H9 (cell line): ENCODE data around the gene TM9SF3. TPM values are rescaled to one million over a fixed set of nuclear protein-coding genes. Genes with fewer than 3 reads are reported as not detected.

Experiments used
- DNase-seq: peaks from one replicate; pipeline ENCODE4 v3.0.0-alpha.2; 2017
- H2AFZ ChIP-seq: one replicate; pipeline ENCODE4 v1.6.1; 2013; ENCODE audit warnings: mild to moderate bottlenecking, low read length, control low read depth, moderate library complexity
- H2AK5ac ChIP-seq: 2 replicates; pipeline ENCODE4 v1.6.1; 2013; ENCODE audit warnings: low read length, control low read depth, mixed read lengths; ENCODE audit not compliant: insufficient read length
- H2BK120ac ChIP-seq: one replicate; pipeline ENCODE4 v1.6.1; 2013; ENCODE audit warnings: low read depth, mild to moderate bottlenecking, low read length, control low read depth, inconsistent platforms; ENCODE audit not compliant: poor library complexity, severe bottlenecking
- H2BK12ac ChIP-seq: 2 replicates; pipeline ENCODE4 v1.6.1; 2013; ENCODE audit warnings: low read length, control low read depth, mixed read lengths, low read depth; ENCODE audit not compliant: insufficient read length
- H2BK15ac ChIP-seq: 2 replicates; pipeline ENCODE4 v1.6.1; 2013; ENCODE audit warnings: low read depth, low read length, control low read depth
- H2BK20ac ChIP-seq: one replicate; pipeline ENCODE4 v1.6.1; 2013; ENCODE audit warnings: low read depth, mild to moderate bottlenecking, low read length, control low read depth, inconsistent platforms; ENCODE audit not compliant: poor library complexity, severe bottlenecking
- H2BK5ac ChIP-seq: 2 replicates; pipeline ENCODE4 v1.6.1; 2013; ENCODE audit warnings: low read length, control low read depth, mixed read lengths; ENCODE audit not compliant: insufficient read length
- H3K14ac ChIP-seq: 2 replicates; pipeline ENCODE4 v1.6.1; 2013; ENCODE audit warnings: low read length, control low read depth; ENCODE audit not compliant: insufficient read depth
- H3K18ac ChIP-seq: 2 replicates; pipeline ENCODE4 v1.6.1; 2013; ENCODE audit warnings: low read depth, mild to moderate bottlenecking, mixed read lengths, low read length, control low read depth; ENCODE audit not compliant: insufficient read length
- H3K23ac ChIP-seq: 2 replicates; pipeline ENCODE4 v1.6.1; 2013; ENCODE audit warnings: low read length, control low read depth, mixed read lengths, low read depth; ENCODE audit not compliant: insufficient read length
- H3K23me2 ChIP-seq: 2 replicates; pipeline ENCODE4 v1.6.1; 2013; ENCODE audit warnings: low read depth, mild to moderate bottlenecking, mixed read lengths, low read length, control low read depth; ENCODE audit not compliant: insufficient read length, poor library complexity, severe bottlenecking
- H3K27ac ChIP-seq: 2 replicates; pipeline ENCODE4 v1.5.1; 2013; ENCODE audit warnings: low read length, control low read depth, mixed read lengths, low read depth; ENCODE audit not compliant: insufficient read length
- H3K27me3 ChIP-seq: 2 replicates; pipeline ENCODE4 v1.6.1; 2013; ENCODE audit warnings: low read length, control low read depth, inconsistent platforms; ENCODE audit not compliant: insufficient read depth
- H3K4ac ChIP-seq: 2 replicates; pipeline ENCODE4 v1.6.1; 2013; ENCODE audit warnings: low read depth, mild to moderate bottlenecking, control low read depth, inconsistent platforms, low read length, moderate library complexity
- H3K4me1 ChIP-seq: 2 replicates; pipeline ENCODE4 v1.6.1; 2013; ENCODE audit warnings: low read length, control low read depth, inconsistent platforms; ENCODE audit not compliant: insufficient read depth
- H3K4me2 ChIP-seq: 2 replicates; pipeline ENCODE4 v1.6.1; 2013; ENCODE audit warnings: low read length, control low read depth, mixed read lengths; ENCODE audit not compliant: insufficient read length, insufficient read depth
- H3K56ac ChIP-seq: 2 replicates; pipeline ENCODE4 v1.6.1; 2013; ENCODE audit warnings: low read depth, mild to moderate bottlenecking, mixed read lengths, low read length, control low read depth; ENCODE audit not compliant: insufficient read length
- H3K79me1 ChIP-seq: 2 replicates; pipeline ENCODE4 v1.6.1; 2013; ENCODE audit warnings: low read depth, mild to moderate bottlenecking, moderate library complexity, low read length, control low read depth, inconsistent platforms; ENCODE audit not compliant: insufficient read depth, poor library complexity, severe bottlenecking
- H3K79me2 ChIP-seq: 2 replicates; pipeline ENCODE4 v1.6.1; 2013; ENCODE audit warnings: low read length, control low read depth, inconsistent platforms; ENCODE audit not compliant: insufficient read depth
- H3K9ac ChIP-seq: 2 replicates; pipeline ENCODE4 v1.6.1; 2013; ENCODE audit warnings: low read length, control low read depth, mixed read lengths; ENCODE audit not compliant: insufficient read length; ENCODE audit errors: extremely low read depth
- H3K9me3 ChIP-seq: one replicate; pipeline ENCODE4 v1.6.1; 2013; ENCODE audit warnings: low read depth, low read length, inconsistent platforms; ENCODE audit not compliant: control insufficient read depth
- H3T11ph ChIP-seq: one replicate; pipeline ENCODE4 v1.6.1; 2013; ENCODE audit warnings: mild to moderate bottlenecking, low read length, control low read depth, inconsistent platforms
- H4K20me1 ChIP-seq: one replicate; pipeline ENCODE4 v1.6.1; 2013; ENCODE audit not compliant: control insufficient read depth, insufficient read length, insufficient read depth
- H4K5ac ChIP-seq: 2 replicates; pipeline ENCODE4 v1.6.1; 2013; ENCODE audit warnings: low read depth, mild to moderate bottlenecking, mixed read lengths, low read length, control low read depth; ENCODE audit not compliant: insufficient read length
- H4K8ac ChIP-seq: replicated peaks from 2 replicates; pipeline ENCODE4 v1.6.1; 2013; ENCODE audit warnings: low read length, control low read depth, mixed read lengths, low read depth; ENCODE audit not compliant: insufficient read length
- H4K91ac ChIP-seq: 2 replicates; pipeline ENCODE4 v1.6.1; 2013; ENCODE audit warnings: low read depth, mild to moderate bottlenecking, moderate library complexity, mixed read lengths, low read length, control low read depth; ENCODE audit not compliant: insufficient read length
- H3K27ac Mint-ChIP-seq, 3 experiments: 2 replicates in 2 of 3; 3 replicates in 1 of 3; pipeline ENCODE4 v1.8.0; 2020 to 2021; ENCODE audit warnings: mixed read lengths in 3 of 3, mild to moderate bottlenecking in 1 of 3, moderate library complexity in 1 of 3
- H3K27me3 Mint-ChIP-seq: 2 replicates; pipeline ENCODE4 v1.8.0; 2021; ENCODE audit warnings: low read depth, mild to moderate bottlenecking, moderate library complexity, mixed read lengths
- H3K36me3 Mint-ChIP-seq, 3 experiments: 2 replicates in 2 of 3; 3 replicates in 1 of 3; pipeline ENCODE4 v1.8.0; 2020 to 2021; ENCODE audit warnings: low read depth in 3 of 3, mixed read lengths in 3 of 3; ENCODE audit not compliant: insufficient read depth in 1 of 3
- H3K4me1 Mint-ChIP-seq, 2 experiments: 2 replicates each; pipeline ENCODE4 v1.8.0; 2020; ENCODE audit warnings: mixed read lengths in 2 of 2
- H3K4me3 Mint-ChIP-seq, 2 experiments: 2 replicates in 1 of 2; 3 replicates in 1 of 2; pipeline ENCODE4 v1.8.0; 2020 to 2021; ENCODE audit warnings: mild to moderate bottlenecking in 2 of 2, mixed read lengths in 2 of 2, moderate library complexity in 1 of 2
- H3K9me3 Mint-ChIP-seq, 2 experiments: 2 replicates in 1 of 2; 3 replicates in 1 of 2; pipeline ENCODE4 v1.8.0; 2020; ENCODE audit warnings: mild to moderate bottlenecking in 2 of 2, mixed read lengths in 2 of 2, moderate library complexity in 1 of 2
- CTCF ChIP-seq: fragments of 200-600 bp; sonication (generic); conservative IDR thresholded peaks from 3 replicates; pipeline ENCODE4 v1.8.0; 2021; ENCODE audit warnings: antibody characterized with exemption, mild to moderate bottlenecking
- WGBS: extraction: QIAGEN DNeasy Blood & Tissue Kit; methylation state at CpG from one replicate; pipeline ENCODE4 v1.1.7; 2013; ENCODE audit warnings: missing lambda C conversion rate, low lambda C conversion rate, mixed read lengths; ENCODE audit not compliant: insufficient read length; ENCODE audit errors: extremely low coverage; 5-methylcytosine and 5-hydroxymethylcytosine counted together
- total RNA-seq: library from RNA; stranded (reverse); gene quantifications from 2 replicates; pipeline ENCODE4 v1.2.1, GENCODE V29; 2021

The TM9SF3 gene
- total RNA-seq, 1 experiment from 2014 or later: 120 TPM

GRCh38 chr10:96591946-96592345, 5.1 kb upstream of the TM9SF3 start:
- Histone ChIP-seq H4K91ac (no peak overlapping the region), H3K23ac (no peak overlapping the region), H2AK5ac (no peak overlapping the region), H3K14ac (no peak overlapping the region), H3K27me3 (no peaks in the 10 kb centered on the region), H3K4me1 (no peaks in the 10 kb centered on the region), H3K56ac (no peak overlapping the region), H2BK5ac (no peak overlapping the region), H2BK15ac (no peak overlapping the region), H3K79me1 (no peaks in the 10 kb centered on the region), H2BK20ac (no peak overlapping the region), H2BK120ac (no peak overlapping the region), H3T11ph (no peak overlapping the region), H3K4ac (no peak overlapping the region), H2BK12ac (no peak overlapping the region), H3K23me2 (peaks cover 5% of the 10 kb centered on the region), H3K4me2 (no peak overlapping the region), H3K9ac (no peak overlapping the region), H4K20me1 (no peaks in the 10 kb centered on the region), H3K79me2 (no peaks in the 10 kb centered on the region), H3K27ac (no peak overlapping the region), H4K8ac (no peak overlapping the region), H2AFZ (no peak overlapping the region), H4K5ac (no peak overlapping the region), H3K18ac (no peak overlapping the region), H3K9me3 (no peaks in the 10 kb centered on the region)
- TF ChIP-seq CTCF: no peak
- Mint-ChIP-seq H3K36me3 (no peaks in the 10 kb centered on the region), H3K4me1 (peaks cover 4 to 5% of the 10 kb centered on the region in 2 experiments), H3K27me3 (no peaks in the 10 kb centered on the region), H3K27ac (no peak overlapping the region), H3K9me3 (no peaks in the 10 kb centered on the region), H3K4me3 (no peak overlapping the region)
- DNase-seq: no peak
- WGBS: no CpG with 5 or more reads among the region's 1 CpG
